Cardiac muscle cell (in vitro differentiated cells and primary cell): Measurements from ENCODE around the gene TBC1D23. TPM values are rescaled to one million over a fixed set of nuclear protein-coding genes. Genes with fewer than 3 reads are reported as not detected.
"Not testable (repeated sequence)": the region's sequence is repeated elsewhere in the genome, so short reads cannot be mapped to it uniquely, and the experiment has no call there.

Experiments
- DNase-seq, 2 donors: peaks; one replicate each; pipeline versions ENCODE4 v3.0.0 to v3.0.0-alpha.2; 2010 to 2017; ENCODE audit warnings: low read depth in 1 of 2, low spot score in 1 of 2
- H3K27ac ChIP-seq: fragments of 200-600 bp; sonication (generic); 2 replicates; pipeline ENCODE4 v1.5.1; 2016
- H3K27me3 ChIP-seq: fragments of 200-600 bp; sonication (generic); 2 replicates; pipeline ENCODE4 v1.6.0; 2016; ENCODE audit warnings: control low read depth
- H3K36me3 ChIP-seq: fragments of 200-600 bp; sonication (generic); 2 replicates; pipeline ENCODE4 v1.5.1; 2016; ENCODE audit warnings: control low read depth
- H3K4me1 ChIP-seq: fragments of 200-600 bp; sonication (generic); 2 replicates; pipeline ENCODE4 v1.8.1; 2017; ENCODE audit warnings: low read depth, mild to moderate bottlenecking, mixed run types
- H3K4me3 ChIP-seq: fragments of 200-600 bp; sonication (generic); 2 replicates; pipeline ENCODE4 v1.5.1; 2016; ENCODE audit warnings: mild to moderate bottlenecking
- H3K9me3 ChIP-seq: fragments of 200-600 bp; sonication (generic); 2 replicates; pipeline ENCODE4 v1.5.1; 2017; ENCODE audit warnings: low read depth, mild to moderate bottlenecking, control low read depth
- CTCF ChIP-seq: IDR thresholded peaks from 2 replicates; pipeline ENCODE4 v1.5.1; 2012; ENCODE audit warnings: low read depth, mild to moderate bottlenecking, low read length
- polyA plus RNA-seq: library from polyadenylated mRNA; unstranded; fragments of >200 nt; fragmentation: Nextera tagmentation; extraction: Ambion mirVana; gene quantifications from 2 replicates; pipeline ENCODE4 v1.2.1, GENCODE V29; 2016
- total RNA-seq: library from RNA; depleted of rRNA; stranded (reverse); fragments of >200 nt; gene quantifications from 2 replicates; pipeline ENCODE4 v1.2.3, GENCODE V29; 2016

TBC1D23 gene
- total and polyA plus RNA-seq, 2 experiments from 2014 or later, result 15.3 to 19.3 TPM

GRCh38 chr3:100230710-100231109 lies 30.1 kb upstream of the TBC1D23 start:
- TF ChIP-seq CTCF, result no peak
- H3K27me3 ChIP-seq, result no peaks in the 10 kb centered on the region
- H3K9me3 ChIP-seq, result no peaks in the 10 kb centered on the region
- no peak for DNase-seq
- H3K36me3 ChIP-seq, result no peaks in the 10 kb centered on the region
- H3K27ac ChIP-seq, result no peak overlapping the region
- H3K4me3 ChIP-seq, result no peak overlapping the region
- no peaks in the 10 kb centered on the region for H3K4me1 ChIP-seq

- Histone ChIP-seq H3K9me3 (no peaks in the 10 kb centered on the region), H3K4me1 (no peaks in the 10 kb centered on the region), H3K4me3 (no peak overlapping the region), H3K27me3 (no peaks in the 10 kb centered on the region), H3K36me3 (no peaks in the 10 kb centered on the region), H3K27ac (no peak overlapping the region)
- TF ChIP-seq CTCF, result no peak
- no peak for DNase-seq
These were observed 29.1 kb upstream of the TBC1D23 start for GRCh38 chr3:100231668-100232067.

- no peaks in the 10 kb centered on the region for H3K27me3 ChIP-seq
- H3K4me3 ChIP-seq, result no peak overlapping the region
- H3K4me1 ChIP-seq, result no peaks in the 10 kb centered on the region
- H3K9me3 ChIP-seq, result no peaks in the 10 kb centered on the region
- DNase-seq, result no peak
- no peak for TF ChIP-seq CTCF
- no peak overlapping the region for H3K27ac ChIP-seq
- H3K36me3 ChIP-seq, result no peaks in the 10 kb centered on the region
These were observed 26.4 kb upstream of the TBC1D23 start for GRCh38 chr3:100234364-100234763.

GRCh38 chr3:100238599-100238998 lies 22.2 kb upstream of the TBC1D23 start:
- DNase-seq, result no peak
- no peak for TF ChIP-seq CTCF

GRCh38 chr3:100242471-100242870 lies 18.3 kb upstream of the TBC1D23 start:
- H3K36me3 ChIP-seq, DNase-seq, H3K27me3 ChIP-seq, H3K4me1 ChIP-seq, H3K9me3 ChIP-seq, H3K27ac ChIP-seq, H3K4me3 ChIP-seq: not testable (repeated sequence)

More at GRCh38 chr3:100238599-100238998, 22.2 kb upstream of the TBC1D23 start:
- H3K36me3 ChIP-seq, result no peaks in the 10 kb centered on the region
- no peaks in the 10 kb centered on the region for H3K27me3 ChIP-seq
- no peak overlapping the region for H3K27ac ChIP-seq
- no peaks in the 10 kb centered on the region for H3K4me1 ChIP-seq
- no peaks in the 10 kb centered on the region for H3K9me3 ChIP-seq
- no peak overlapping the region for H3K4me3 ChIP-seq

GRCh38 chr3:100244264-100244663 lies 16.5 kb upstream of the TBC1D23 start:
- Histone ChIP-seq H3K4me1 (no peaks in the 10 kb centered on the region), H3K4me3 (no peak overlapping the region), H3K27ac (no peak overlapping the region), H3K9me3 (no peaks in the 10 kb centered on the region), H3K27me3 (no peaks in the 10 kb centered on the region), H3K36me3 (no peaks in the 10 kb centered on the region)
- DNase-seq, result no peak
- no peak for TF ChIP-seq CTCF
